Loucy (cell line): ENCODE measurements around the gene PTPN21.

Experiments
- CTCF ChIP-seq: fragments of 200-600 bp; sonication (generic); conservative IDR thresholded peaks from 2 replicates; pipeline ENCODE4 v1.5.1; 2014; ENCODE audit warnings: mild to moderate bottlenecking, antibody characterized with exemption, low read length
- EZH2phosphoT487 ChIP-seq: fragments of 200-600 bp; IDR thresholded peaks from 2 replicates; pipeline ENCODE4 v1.6.1; 2018; ENCODE audit warnings: antibody characterized with exemption, mild to moderate bottlenecking, moderate library complexity, borderline replicate concordance

GRCh38 chr14:88422919-88423650 is 131.7 kb downstream of the PTPN21 start:
- TF ChIP-seq CTCF (no peak), EZH2phosphoT487 (no peak)
